HG02588 (cell line): Measurements from ENCODE around the gene WAC.
"Not testable (repeated sequence)": the region's sequence is repeated elsewhere in the genome, so short reads cannot be mapped to it uniquely, and the experiment has no call there.

Source experiments
- ATAC-seq: cut with Tn5 transposase; IDR thresholded peaks from one replicate; pipeline ENCODE4 v1.9.1; 2021; ENCODE audit warnings: mild to moderate bottlenecking, moderate library complexity; ENCODE audit not compliant: unreplicated experiment

Gene WAC

DNA sequence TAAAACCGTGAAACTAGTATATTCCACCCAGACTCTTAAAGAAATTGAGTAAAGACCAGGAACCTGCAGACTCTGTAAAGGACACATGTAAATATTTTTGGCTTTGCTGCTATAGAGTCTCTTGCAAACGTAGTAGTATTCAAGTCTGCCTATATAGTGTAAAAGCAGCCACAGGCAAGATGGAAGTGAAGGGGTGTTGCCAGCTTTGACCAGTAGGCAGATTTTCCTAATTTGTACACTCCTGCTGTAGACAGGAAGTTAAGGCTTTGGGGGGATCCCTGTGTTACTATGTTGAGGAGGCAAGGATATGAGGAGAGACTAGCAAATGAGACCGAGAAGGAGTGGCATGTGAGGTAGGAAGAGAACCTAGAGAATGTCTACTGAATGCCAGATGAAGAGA, 27.7 kb downstream of the WAC start:
- no peak for ATAC-seq

DNA sequence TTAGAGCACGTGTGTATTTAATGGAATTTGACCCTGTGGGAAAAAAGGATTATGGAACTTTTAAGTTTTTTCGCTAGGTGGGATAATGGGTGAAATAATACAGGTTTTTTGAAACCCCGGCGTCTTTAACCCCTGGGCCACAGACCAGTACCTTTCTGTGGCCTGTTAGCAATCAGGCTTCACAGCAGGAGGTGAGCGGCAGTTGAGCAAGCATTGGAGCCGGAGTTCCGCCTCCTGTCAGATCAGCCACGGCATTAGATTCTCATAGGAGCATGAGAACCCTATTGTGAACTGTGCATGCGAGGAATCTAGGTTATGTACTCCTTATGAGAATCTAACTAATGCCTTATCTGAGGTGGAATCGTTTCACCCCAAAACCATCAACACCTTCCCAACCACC, 28.6 kb downstream of the WAC start:
- ATAC-seq = no peak

DNA sequence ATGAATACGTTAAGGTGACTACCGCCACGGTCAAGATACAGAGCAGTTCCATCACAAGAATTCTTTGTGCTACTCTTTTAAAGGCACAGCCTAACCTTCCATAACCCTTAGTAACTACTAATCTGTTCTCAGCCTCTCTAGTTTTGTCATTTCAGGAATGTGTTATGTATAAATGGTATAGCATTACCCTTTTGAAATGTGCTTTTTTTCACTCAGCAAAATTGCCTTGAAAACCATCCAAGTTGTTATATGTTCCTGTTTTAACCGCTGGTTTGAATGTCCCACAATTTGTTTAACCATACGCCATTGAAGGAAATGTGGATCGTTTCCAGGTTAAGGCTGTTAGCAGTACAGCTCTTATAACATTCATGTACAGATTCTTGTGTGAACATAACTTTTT, 32.0 kb downstream of the WAC start:
- peak; percentile 52 for ATAC-seq

- ATAC-seq = no peak
Observed at GRCh38 chr10:28566458-28567015, 33.6 kb downstream of the WAC start.

DNA sequence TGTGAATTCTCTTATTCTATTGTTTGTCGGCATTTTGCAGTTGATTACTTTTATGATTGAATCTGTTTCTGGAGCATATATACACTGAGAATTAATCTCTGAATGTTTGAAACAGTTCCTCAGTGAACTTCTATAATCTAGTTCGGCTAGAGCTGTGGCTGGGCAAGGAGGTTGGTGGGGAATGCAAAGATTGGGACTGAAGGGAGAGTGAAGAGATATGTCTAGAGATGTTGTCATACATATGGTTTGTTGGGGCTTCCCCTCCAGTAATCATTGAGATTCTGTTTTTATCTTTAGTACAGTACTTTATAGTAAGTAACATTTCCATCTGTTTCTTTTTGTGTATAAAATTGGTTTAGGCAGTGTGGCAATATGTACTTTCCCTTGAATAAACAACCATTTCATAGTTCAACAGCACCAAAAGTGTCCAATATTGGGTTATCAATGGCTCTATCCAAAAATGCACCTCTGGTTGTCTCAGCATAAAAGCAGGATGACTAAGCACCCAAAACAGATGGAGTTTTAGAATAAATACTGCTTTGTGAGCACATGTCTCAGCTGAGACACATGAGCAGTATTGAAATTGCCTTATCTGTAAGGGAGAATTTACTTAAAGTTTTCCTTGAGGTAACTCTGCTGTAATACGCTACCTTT, 36.7 kb downstream of the WAC start:
- ATAC-seq = no peak

GRCh38 chr10:28570598-28570997, 37.7 kb downstream of the WAC start:
- ATAC-seq = no peak

- ATAC-seq = no peak
Observed at GRCh38 chr10:28571265-28571664, 38.3 kb downstream of the WAC start.

DNA sequence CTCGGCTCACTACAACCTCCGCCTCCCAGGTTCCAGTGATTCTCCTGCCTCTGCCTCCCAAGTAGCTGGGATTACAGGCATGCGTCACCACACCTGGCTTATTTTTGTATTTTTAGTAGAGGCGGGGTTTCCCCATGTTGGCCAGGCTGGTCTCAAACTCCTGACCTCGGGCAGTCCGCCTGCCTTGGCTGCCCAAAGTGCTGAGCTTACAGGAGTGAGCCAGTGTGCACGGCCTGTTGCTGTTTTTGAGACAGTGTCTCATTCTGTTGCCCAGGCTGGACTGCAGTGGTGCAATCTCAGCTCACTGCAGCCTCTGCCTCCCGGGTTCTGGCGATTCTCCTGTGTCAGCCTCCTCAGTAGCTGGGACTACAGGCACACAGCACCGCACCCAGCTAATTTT, 41.3 kb downstream of the WAC start:
- ATAC-seq = not testable (repeated sequence)

DNA sequence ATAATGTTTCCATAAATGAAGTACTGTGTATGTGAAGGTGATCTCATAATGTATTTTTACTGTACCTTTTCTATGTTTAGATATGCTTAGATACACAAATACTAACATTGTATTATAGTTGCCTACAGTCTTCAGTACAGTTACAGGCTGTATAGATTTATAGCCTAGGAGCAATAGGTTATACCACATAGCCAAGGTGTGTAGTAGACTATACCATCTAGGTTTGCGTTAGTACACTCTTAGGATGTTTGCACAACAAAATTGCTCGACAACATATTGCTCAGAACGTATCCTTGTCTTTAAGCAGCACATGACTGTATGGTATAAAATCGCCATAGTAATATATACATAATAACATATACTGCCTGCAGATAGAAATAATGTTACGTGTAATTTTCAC, 42.9 kb downstream of the WAC start:
- no peak for ATAC-seq

DNA sequence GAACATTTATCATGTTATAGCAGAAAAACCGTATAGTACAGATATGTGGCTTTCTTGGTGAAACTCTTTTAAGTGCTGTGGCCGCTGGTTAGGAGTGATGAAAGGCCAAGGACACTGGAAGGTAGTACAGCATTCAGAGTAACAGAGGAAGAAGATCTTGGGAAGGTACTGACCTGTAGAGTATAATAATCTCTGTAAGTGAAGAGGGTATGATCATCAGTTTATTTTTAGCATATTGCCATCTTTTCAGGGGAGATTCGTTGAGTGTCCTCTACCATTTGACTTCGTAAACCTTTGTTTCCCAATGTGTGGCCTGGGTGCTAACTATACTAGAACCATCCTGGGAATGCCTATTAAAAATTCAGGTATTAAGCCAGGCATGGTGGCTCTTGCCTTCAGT, 44.6 kb downstream of the WAC start:
- no peak for ATAC-seq

DNA sequence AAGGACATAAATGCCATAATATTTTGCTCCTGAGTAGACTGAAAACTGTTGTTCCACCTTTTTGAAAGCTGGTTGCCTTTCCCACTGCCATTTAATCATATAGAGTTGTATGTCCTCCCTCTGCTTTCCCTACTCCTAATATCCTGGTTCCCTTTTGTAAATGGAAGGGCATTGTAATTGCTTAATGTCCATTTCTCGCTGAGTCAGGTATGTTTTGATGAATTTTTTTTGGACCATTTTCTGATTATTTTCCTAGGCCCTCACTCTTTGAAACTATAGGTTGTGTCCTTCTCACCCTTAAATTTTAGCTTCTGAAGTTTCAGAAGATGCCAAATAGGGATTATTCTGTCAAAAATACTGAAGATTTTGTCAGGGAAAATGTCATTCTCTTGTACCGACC, 45.5 kb downstream of the WAC start:
- no peak for ATAC-seq

GRCh38 chr10:28580825-28581224, 47.9 kb downstream of the WAC start:
- ATAC-seq = no peak

- ATAC-seq = no peak
Observed at GRCh38 chr10:28581916-28582315, 49.0 kb downstream of the WAC start.

- no peak for ATAC-seq
Observed at GRCh38 chr10:28585076-28585475, 52.2 kb downstream of the WAC start.

DNA sequence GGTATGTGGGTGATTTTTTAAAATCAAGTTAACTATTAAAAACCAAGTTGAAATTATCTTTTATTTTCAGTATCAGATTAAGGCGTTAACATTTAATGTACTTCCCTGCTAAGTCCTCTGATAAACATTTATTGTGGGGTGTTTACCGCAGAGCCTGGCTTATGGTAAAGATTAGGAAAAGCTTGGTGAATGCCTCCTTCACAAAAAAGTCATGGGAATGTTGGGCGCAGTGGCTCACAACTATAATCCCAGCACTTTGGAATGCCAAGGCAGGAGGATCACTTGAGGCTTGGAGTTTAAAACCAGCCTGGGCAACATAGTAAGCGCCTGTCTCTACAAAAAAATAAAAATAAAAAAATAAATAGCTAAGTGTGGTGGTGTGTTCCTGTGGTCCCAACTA, 53.3 kb downstream of the WAC start:
- ATAC-seq = no peak

DNA sequence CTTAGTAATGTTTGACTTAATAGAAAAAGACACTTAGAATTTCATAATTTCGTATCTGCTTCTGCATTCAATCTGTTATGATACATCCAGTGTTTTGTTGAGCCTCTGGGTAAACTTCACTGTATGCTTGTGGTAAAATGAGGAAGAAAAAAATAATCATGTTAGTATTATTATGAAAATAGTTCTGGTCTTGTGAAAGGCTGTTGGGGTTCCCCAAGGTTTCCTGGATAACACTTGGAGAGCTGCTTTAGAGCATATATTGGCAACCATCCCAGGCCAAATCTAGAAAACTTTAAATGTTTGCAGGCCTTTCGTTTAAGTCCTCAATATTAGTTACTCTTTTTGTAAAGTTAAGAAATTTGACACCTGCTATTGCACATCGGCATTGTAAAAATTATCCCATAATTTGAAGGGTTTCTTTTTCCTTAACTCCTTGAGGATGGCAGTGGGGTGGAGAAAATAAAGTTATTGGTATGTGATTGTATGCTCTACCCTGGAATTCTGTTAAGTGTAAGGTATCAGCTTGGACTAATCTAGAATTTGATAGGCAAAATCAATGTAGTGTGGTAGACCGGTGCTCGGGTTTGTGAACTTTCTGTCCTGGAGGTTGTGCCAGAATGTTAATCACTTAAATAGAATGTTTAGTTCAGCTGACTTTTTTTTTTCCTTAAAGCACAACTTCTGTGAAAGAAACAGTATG, 54.5 kb downstream of the WAC start:
- ATAC-seq = no peak

DNA sequence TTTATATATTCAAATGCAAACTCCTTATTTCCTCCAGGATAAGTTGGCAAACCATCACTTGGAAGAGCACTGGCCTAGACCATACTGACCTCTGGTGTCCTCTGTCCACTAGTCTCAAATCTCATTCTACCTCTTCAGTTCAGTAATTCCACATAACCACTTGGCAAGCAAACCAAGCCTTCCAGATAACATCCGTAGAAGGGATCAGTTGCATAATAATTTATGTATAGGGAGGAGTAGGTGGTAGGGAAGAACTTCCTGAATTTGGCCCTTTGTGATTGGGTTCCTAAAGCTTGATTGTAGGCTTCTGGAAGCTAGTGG, 55.0 kb downstream of the WAC start:
- ATAC-seq = no peak

- no peak for ATAC-seq
Observed at GRCh38 chr10:28592953-28593352, 60.0 kb downstream of the WAC start.

DNA sequence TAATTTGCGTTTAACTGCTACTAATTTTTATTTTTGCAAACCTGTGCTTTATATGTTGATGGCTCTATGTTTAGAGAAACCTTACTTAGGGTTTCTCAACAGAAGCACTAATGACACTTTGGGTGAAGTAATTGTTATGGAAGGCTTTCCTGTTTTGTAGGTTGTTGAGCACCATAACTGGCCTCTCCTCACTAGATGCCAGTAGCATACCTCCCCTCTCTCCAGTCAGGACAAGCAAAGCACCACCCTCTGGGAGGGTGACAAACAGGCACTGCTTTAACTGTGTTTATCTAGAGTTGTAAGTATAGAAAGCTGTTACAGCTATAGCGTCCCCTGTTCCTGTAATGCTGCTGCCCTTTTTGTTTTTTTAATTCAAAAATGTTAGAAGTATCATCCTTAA, 60.9 kb downstream of the WAC start:
- ATAC-seq = no peak

DNA sequence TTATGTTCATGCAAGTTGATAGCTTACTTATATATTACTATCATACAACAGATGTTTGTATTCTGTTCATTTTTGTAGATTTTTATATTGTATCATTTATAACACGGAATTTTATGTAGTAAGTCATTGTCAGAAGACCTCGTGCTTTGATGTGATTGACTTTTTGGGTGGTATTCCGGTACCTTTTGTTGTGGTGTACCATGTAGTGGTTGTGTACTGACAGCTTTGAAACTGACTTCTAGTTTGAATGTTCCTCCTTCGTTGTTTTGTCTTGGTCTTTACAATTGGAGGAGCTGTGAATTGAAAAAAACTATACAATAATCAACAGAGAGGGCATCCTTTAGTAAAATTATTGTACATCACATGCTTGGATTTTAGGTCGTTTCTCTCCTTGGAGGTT, 61.5 kb downstream of the WAC start:
- ATAC-seq = no peak

DNA sequence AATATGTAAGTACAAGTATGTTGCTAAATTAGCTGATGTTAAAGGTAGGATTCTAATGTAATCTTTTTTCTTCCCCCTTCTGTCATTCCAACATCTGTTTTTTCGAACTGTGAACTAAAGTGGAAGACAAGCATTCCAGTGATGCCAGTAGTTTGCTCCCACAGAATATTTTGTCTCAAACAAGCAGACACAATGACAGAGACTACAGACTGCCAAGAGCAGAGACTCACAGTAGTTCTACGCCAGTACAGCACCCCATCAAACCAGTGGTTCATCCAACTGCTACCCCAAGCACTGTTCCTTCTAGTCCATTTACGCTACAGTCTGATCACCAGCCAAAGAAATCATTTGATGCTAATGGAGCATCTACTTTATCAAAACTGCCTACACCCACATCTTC, 62.7 kb downstream of the WAC start:
- ATAC-seq = no peak

- no peak for ATAC-seq
Observed at GRCh38 chr10:28600056-28600455, 67.1 kb downstream of the WAC start.

DNA sequence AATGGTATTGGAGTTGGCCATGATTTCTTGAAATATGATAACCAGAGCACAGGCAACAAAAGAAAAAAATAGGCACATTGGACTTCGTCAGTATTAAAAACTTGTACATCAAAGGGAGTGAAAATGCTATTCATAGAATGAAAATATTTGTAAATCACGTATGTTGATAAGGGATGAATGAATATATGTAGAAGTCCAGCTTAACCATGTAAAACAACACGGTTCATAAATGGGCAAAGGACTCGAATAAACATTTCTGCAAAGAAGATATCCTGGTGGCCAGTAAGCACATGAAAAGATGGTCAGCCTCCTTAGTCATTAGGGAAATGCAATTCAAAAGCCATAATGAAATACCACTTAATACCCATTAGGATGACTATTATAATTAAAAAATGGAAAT, 68.1 kb downstream of the WAC start:
- no peak for ATAC-seq
